Mesendoderm (in vitro differentiated cells): ENCODE results near the gene PPP1R9B. TPM values are rescaled to one million over a fixed set of nuclear protein-coding genes. Genes with fewer than 3 reads are reported as not detected.
A peak's percentile ranks its signal among the peaks of the same experiment; 100 is the strongest.

Source experiments
- DNase-seq: peaks from one replicate; pipeline ENCODE4 v3.0.0; 2013
- H2AK5ac ChIP-seq: 2 replicates; pipeline ENCODE4 v1.6.1; 2013; ENCODE audit warnings: low read length, inconsistent platforms
- H2BK120ac ChIP-seq: 2 replicates; pipeline ENCODE4 v1.6.1; 2013; ENCODE audit warnings: low read depth, mild to moderate bottlenecking, low read length, moderate library complexity, mixed read lengths
- H2BK15ac ChIP-seq: replicated peaks from 2 replicates; pipeline ENCODE4 v1.6.1; 2013; ENCODE audit warnings: low read depth, mild to moderate bottlenecking, moderate library complexity
- H2BK5ac ChIP-seq: 2 replicates; pipeline ENCODE4 v1.6.1; 2013; ENCODE audit warnings: low read length, inconsistent platforms
- H3K18ac ChIP-seq: 2 replicates; pipeline ENCODE4 v1.6.1; 2013; ENCODE audit warnings: mild to moderate bottlenecking, low read length, mixed read lengths
- H3K23ac ChIP-seq: one replicate; pipeline ENCODE4 v1.6.1; 2013; ENCODE audit warnings: low read length
- H3K27ac ChIP-seq: 2 replicates; pipeline ENCODE4 v1.5.1; 2013; ENCODE audit warnings: low read depth, mild to moderate bottlenecking, inconsistent platforms, low read length, moderate library complexity
- H3K27me3 ChIP-seq: 2 replicates; pipeline ENCODE4 v1.6.1; 2013; ENCODE audit warnings: low read length, control low read depth, mild to moderate bottlenecking, inconsistent platforms; ENCODE audit not compliant: insufficient read depth, poor library complexity
- H3K36me3 ChIP-seq: 2 replicates; pipeline ENCODE4 v1.6.1; 2013; ENCODE audit warnings: low read length, inconsistent platforms; ENCODE audit not compliant: control insufficient read depth, insufficient read depth
- H3K4ac ChIP-seq: one replicate; pipeline ENCODE4 v1.6.1; 2013; ENCODE audit warnings: low read depth, mild to moderate bottlenecking, low read length, moderate library complexity
- H3K4me1 ChIP-seq: 2 replicates; pipeline ENCODE4 v1.6.1; 2013; ENCODE audit warnings: low read depth, low read length, inconsistent platforms; ENCODE audit not compliant: control insufficient read depth
- H3K4me2 ChIP-seq: 2 replicates; pipeline ENCODE4 v1.6.1; 2013; ENCODE audit warnings: low read length
- H3K4me3 ChIP-seq: 2 replicates; pipeline ENCODE4 v1.5.1; 2013; ENCODE audit warnings: mild to moderate bottlenecking, low read length
- H3K56ac ChIP-seq: one replicate; pipeline ENCODE4 v1.6.1; 2013; ENCODE audit warnings: low read length
- H3K79me1 ChIP-seq: 2 replicates; pipeline ENCODE4 v1.6.1; 2013; ENCODE audit warnings: low read length, inconsistent platforms
- H3K79me2 ChIP-seq: 2 replicates; pipeline ENCODE4 v1.6.1; 2013; ENCODE audit warnings: mild to moderate bottlenecking, low read length; ENCODE audit not compliant: control insufficient read depth, insufficient read depth
- H3K9ac ChIP-seq: 2 replicates; pipeline ENCODE4 v1.6.1; 2013; ENCODE audit warnings: low read length, inconsistent platforms
- H4K5ac ChIP-seq: one replicate; pipeline ENCODE4 v1.6.1; 2013; ENCODE audit warnings: low read length
- H4K8ac ChIP-seq: one replicate; pipeline ENCODE4 v1.6.1; 2013; ENCODE audit warnings: low read depth, mild to moderate bottlenecking, control low read depth, low read length, moderate library complexity
- WGBS: extraction: QIAGEN DNeasy Blood & Tissue Kit; methylation state at CpG from one replicate; pipeline ENCODE4 v1.1.7; 2013; ENCODE audit warnings: low lambda C conversion rate, missing lambda C conversion rate; ENCODE audit not compliant: insufficient coverage; ENCODE audit errors: extremely low coverage; 5-methylcytosine and 5-hydroxymethylcytosine counted together
- polyA plus RNA-seq, 2 experiments: library from polyadenylated mRNA; stranded (reverse); fragments of 200-250 nt; gene quantifications; one replicate each; pipeline ENCODE4 v1.2.3, GENCODE V29; 2013

Gene PPP1R9B, protein sequence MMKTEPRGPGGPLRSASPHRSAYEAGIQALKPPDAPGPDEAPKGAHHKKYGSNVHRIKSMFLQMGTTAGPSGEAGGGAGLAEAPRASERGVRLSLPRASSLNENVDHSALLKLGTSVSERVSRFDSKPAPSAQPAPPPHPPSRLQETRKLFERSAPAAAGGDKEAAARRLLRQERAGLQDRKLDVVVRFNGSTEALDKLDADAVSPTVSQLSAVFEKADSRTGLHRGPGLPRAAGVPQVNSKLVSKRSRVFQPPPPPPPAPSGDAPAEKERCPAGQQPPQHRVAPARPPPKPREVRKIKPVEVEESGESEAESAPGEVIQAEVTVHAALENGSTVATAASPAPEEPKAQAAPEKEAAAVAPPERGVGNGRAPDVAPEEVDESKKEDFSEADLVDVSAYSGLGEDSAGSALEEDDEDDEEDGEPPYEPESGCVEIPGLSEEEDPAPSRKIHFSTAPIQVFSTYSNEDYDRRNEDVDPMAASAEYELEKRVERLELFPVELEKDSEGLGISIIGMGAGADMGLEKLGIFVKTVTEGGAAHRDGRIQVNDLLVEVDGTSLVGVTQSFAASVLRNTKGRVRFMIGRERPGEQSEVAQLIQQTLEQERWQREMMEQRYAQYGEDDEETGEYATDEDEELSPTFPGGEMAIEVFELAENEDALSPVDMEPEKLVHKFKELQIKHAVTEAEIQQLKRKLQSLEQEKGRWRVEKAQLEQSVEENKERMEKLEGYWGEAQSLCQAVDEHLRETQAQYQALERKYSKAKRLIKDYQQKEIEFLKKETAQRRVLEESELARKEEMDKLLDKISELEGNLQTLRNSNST
- 2.9 TPM for polyA plus RNA-seq (2013, experiment 1 of 2)
- 2.9 TPM for polyA plus RNA-seq (2013, experiment 2 of 2)

DNA sequence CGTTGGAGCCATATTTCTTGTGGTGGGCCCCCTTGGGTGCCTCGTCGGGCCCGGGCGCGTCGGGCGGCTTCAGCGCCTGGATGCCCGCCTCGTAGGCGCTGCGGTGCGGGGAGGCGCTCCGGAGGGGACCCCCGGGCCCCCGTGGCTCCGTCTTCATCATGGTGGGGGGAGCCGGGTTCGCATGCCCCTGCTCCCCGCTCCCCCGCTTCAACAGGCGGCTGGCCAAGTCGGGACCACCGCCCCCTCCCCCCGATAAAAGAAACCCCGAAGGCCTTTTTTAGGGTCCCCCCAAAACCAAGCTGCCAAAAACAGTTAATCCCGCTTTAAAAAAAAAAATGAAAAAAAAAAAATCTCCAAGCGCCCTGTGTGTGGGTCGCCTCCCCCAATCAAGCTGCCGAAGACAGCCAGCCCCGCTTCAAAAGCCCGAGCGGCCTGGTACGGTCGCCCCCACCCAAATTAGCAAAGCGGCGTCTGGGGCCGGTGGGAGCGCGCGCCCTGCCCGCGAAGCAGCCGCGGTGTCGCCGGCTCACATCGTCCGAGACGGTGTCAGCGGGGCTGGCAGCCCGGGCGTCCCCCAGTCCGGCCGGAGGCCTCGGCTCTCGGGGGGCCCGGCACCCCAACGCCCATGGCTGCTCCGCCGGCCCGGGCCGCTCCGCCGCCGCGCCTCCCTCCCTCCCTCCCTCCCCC, at the start of gene PPP1R9B:
PPP1R9B (minus strand) TSS at position 324 of the 687 bp plus-strand sequence; CDS start at position 160, 164 bp downstream.
- peak within 1 kb of the TSS; percentile 86 for H4K5ac ChIP-seq
- no CpG with 5 or more reads among the region's 69 CpGs for WGBS
- no peak within 1 kb of the TSS for H2AK5ac ChIP-seq
- peak within 1 kb of the TSS; percentile 64 for H2BK5ac ChIP-seq
- peaks cover 11% of the 10 kb centered on the region for H3K4me1 ChIP-seq
- peak within 1 kb of the TSS; percentile 89 for H3K23ac ChIP-seq
- H3K56ac ChIP-seq: peak within 1 kb of the TSS; percentile 87
- H3K4me3 ChIP-seq: peak within 1 kb of the TSS; percentile 51
- peak within 1 kb of the TSS; percentile 88 for H3K4me2 ChIP-seq
- H3K9ac ChIP-seq: peak within 1 kb of the TSS; percentile 85
- no peak within 1 kb of the TSS for H2BK15ac ChIP-seq
- H3K4ac ChIP-seq: peak within 1 kb of the TSS; percentile 36
- H3K18ac ChIP-seq: peak within 1 kb of the TSS; percentile 70
- peaks cover 6% of the 10 kb centered on the region for H3K79me2 ChIP-seq
- H3K27me3 ChIP-seq: no peaks in the 10 kb centered on the region
- peaks cover 9% of the 10 kb centered on the region for H3K79me1 ChIP-seq
- H3K36me3 ChIP-seq: no peaks in the 10 kb centered on the region
- peak within 1 kb of the TSS; percentile 87 for H3K27ac ChIP-seq
- H4K8ac ChIP-seq: no peak within 1 kb of the TSS
- H2BK120ac ChIP-seq: no peak within 1 kb of the TSS
- no peak for DNase-seq

GRCh38 chr17:50199803-50200456, 49.5 kb upstream of the PPP1R9B start:
- Histone ChIP-seq H2AK5ac (no peak overlapping the region), H2BK15ac (no peak overlapping the region), H3K27me3 (peaks cover 3% of the 10 kb centered on the region), H3K79me2 (no peaks in the 10 kb centered on the region), H4K5ac (no peak overlapping the region), H3K23ac (no peak overlapping the region), H3K9ac (peak overlapping the region; percentile 17), H3K4ac (no peak overlapping the region), H2BK5ac (no peak overlapping the region), H3K79me1 (no peaks in the 10 kb centered on the region), H3K27ac (no peak overlapping the region), H4K8ac (no peak overlapping the region), H3K36me3 (no peaks in the 10 kb centered on the region), H2BK120ac (no peak overlapping the region), H3K56ac (peak overlapping the region; percentile 61), H3K4me2 (peak overlapping the region; percentile 72), H3K4me1 (no peaks in the 10 kb centered on the region), H3K4me3 (no peak overlapping the region), H3K18ac (no peak overlapping the region)
- WGBS: no CpG with 5 or more reads among the region's 36 CpGs
- peak; percentile 95 for DNase-seq

GRCh38 chr17:50199211-50199802, 48.8 kb upstream of the PPP1R9B start:
- peak overlapping the region; percentile 19 for H3K4me2 ChIP-seq
- no peaks in the 10 kb centered on the region for H3K79me2 ChIP-seq
- H2BK5ac ChIP-seq: no peak overlapping the region
- H3K36me3 ChIP-seq: no peaks in the 10 kb centered on the region
- peak overlapping the region; percentile 35 for H3K9ac ChIP-seq
- no peak overlapping the region for H4K5ac ChIP-seq
- DNase-seq: no peak
- no peak overlapping the region for H3K18ac ChIP-seq
- H3K27ac ChIP-seq: no peak overlapping the region
- H2BK15ac ChIP-seq: no peak overlapping the region
- no CpG with 5 or more reads among the region's 41 CpGs for WGBS
- no peak overlapping the region for H3K4me3 ChIP-seq
- no peaks in the 10 kb centered on the region for H3K4me1 ChIP-seq
- no peak overlapping the region for H2BK120ac ChIP-seq
- H3K56ac ChIP-seq: peak overlapping the region; percentile 61
- H2AK5ac ChIP-seq: no peak overlapping the region
- peaks cover 3% of the 10 kb centered on the region for H3K27me3 ChIP-seq
- no peak overlapping the region for H4K8ac ChIP-seq
- no peak overlapping the region for H3K4ac ChIP-seq
- no peak overlapping the region for H3K23ac ChIP-seq
- H3K79me1 ChIP-seq: no peaks in the 10 kb centered on the region

GRCh38 chr17:50198026-50198669, 47.7 kb upstream of the PPP1R9B start:
- Histone ChIP-seq H3K79me2 (no peaks in the 10 kb centered on the region), H3K4me3 (no peak overlapping the region), H3K4me1 (no peaks in the 10 kb centered on the region), H4K5ac (no peak overlapping the region), H4K8ac (no peak overlapping the region), H3K4me2 (no peak overlapping the region), H3K79me1 (no peaks in the 10 kb centered on the region), H3K27ac (no peak overlapping the region), H2BK120ac (no peak overlapping the region), H3K18ac (no peak overlapping the region), H3K36me3 (no peaks in the 10 kb centered on the region), H3K4ac (no peak overlapping the region), H2BK15ac (no peak overlapping the region), H3K9ac (no peak overlapping the region), H2AK5ac (no peak overlapping the region), H3K27me3 (peaks cover 3% of the 10 kb centered on the region), H3K56ac (no peak overlapping the region), H2BK5ac (no peak overlapping the region), H3K23ac (no peak overlapping the region)
- WGBS: no CpG with 5 or more reads among the region's 7 CpGs
- DNase-seq: peak; percentile 62

- no peak overlapping the region for H2BK5ac ChIP-seq
- no peak overlapping the region for H4K5ac ChIP-seq
- no peaks in the 10 kb centered on the region for H3K79me2 ChIP-seq
- H3K79me1 ChIP-seq: no peaks in the 10 kb centered on the region
- no peak overlapping the region for H3K9ac ChIP-seq
- no peak overlapping the region for H3K18ac ChIP-seq
- H3K4me2 ChIP-seq: no peak overlapping the region
- H2BK15ac ChIP-seq: no peak overlapping the region
- no peak overlapping the region for H2AK5ac ChIP-seq
- no peak overlapping the region for H3K27ac ChIP-seq
- WGBS: no CpG with 5 or more reads among the region's 6 CpGs
- no peak overlapping the region for H3K4ac ChIP-seq
- no peaks in the 10 kb centered on the region for H3K4me1 ChIP-seq
- H3K23ac ChIP-seq: no peak overlapping the region
- no peak for DNase-seq
- peak overlapping the region; percentile 34 for H3K56ac ChIP-seq
- H3K36me3 ChIP-seq: no peaks in the 10 kb centered on the region
- no peak overlapping the region for H3K4me3 ChIP-seq
- H2BK120ac ChIP-seq: no peak overlapping the region
- no peak overlapping the region for H4K8ac ChIP-seq
- peaks cover under 1% of the 10 kb centered on the region for H3K27me3 ChIP-seq
These were observed 46.3 kb upstream of the PPP1R9B start for GRCh38 chr17:50196826-50197225.
